ENCODE measurements around the gene SETD2.

- TF ChIP-seq CTCF (IDR thresholded peaks at IDR 0.05; ENCODE audit: low read length): no peak
- no peak for TF ChIP-seq EZH2 (IDR thresholded peaks at IDR 0.05; ENCODE audit: borderline replicate concordance, low read length)
These were observed 159.3 kb downstream of the SETD2 start for GRCh38 chr3:47004369-47005211.

Measured in OCI-LY1 (cell line).